ENCODE measurements around the gene RBM41. TPM values are rescaled to one million over a fixed set of nuclear protein-coding genes. Genes with fewer than 3 reads are reported as not detected.

Gene RBM41
- total and polyA plus RNA-seq, 9 of the 15 experiments (the other 6 are each of a cell fraction or from before 2014, with no cell fraction given) = 11.6 to 51.8 (median 27.9) TPM

- TF ChIP-seq CHAMP1 (IDR thresholded peaks at IDR 0.05) = peak; percentile 56; the same call in 1 of the 2 replicates
- peak; percentile 80 for TF ChIP-seq NCOR1 (IDR thresholded peaks at IDR 0.05)
- TF ChIP-seq MITF (IDR thresholded peaks at IDR 0.05) = peak; percentile 78; the same call in 1 of the 2 replicates
- peak; percentile 39; the same call in 1 of the 2 replicates for TF ChIP-seq JUND (IDR thresholded peaks at IDR 0.05; ENCODE audit: borderline replicate concordance, low read depth, low read length)
- TF ChIP-seq JUND (tag; IDR thresholded peaks at IDR 0.05; ENCODE audit: borderline replicate concordance, low read depth, low read length) = no peak; the same call in 2 of the 3 replicates
- peak; percentile 62 to 71 for TF ChIP-seq KDM1A (IDR thresholded peaks at IDR 0.05)
- peak in 1 of 2 experiments; percentile 33; a peak in 1 of 4 replicates for TF ChIP-seq ARNT (IDR thresholded peaks at IDR 0.05)
- TF ChIP-seq MGA (IDR thresholded peaks at IDR 0.05) = peak; percentile 76
- TF ChIP-seq ETV1 (tag; conservative IDR thresholded peaks at IDR 0.05; ENCODE audit: low read depth) = peak; percentile 66
These were observed 34.4 kb upstream of the RBM41 start (continued) for GRCh38 chrX:107153005-107153404.

Measured in K562 (cell line).